Spinal cord (tissue), 10 donors: Measurements from ENCODE around the gene HEBP1. TPM values are rescaled to one million over a fixed set of nuclear protein-coding genes. Genes with fewer than 3 reads are reported as not detected.
"Not testable (repeated sequence)": the region's sequence is repeated elsewhere in the genome, so short reads cannot be mapped to it uniquely, and the experiment has no call there.

Experiments
- DNase-seq, 6 donors: peaks; one replicate each; pipeline versions ENCODE4 v3.0.0 to v3.0.0-alpha.2; 2013 to 2015; ENCODE audit warnings: low spot score in 6 of 6, low read depth in 4 of 6
- H3K27ac ChIP-seq: one replicate; pipeline ENCODE4 v1.5.1; 2013; ENCODE audit warnings: low read depth, low read length, control low read depth
- H3K27me3 ChIP-seq: one replicate; pipeline ENCODE4 v1.6.1; 2013; ENCODE audit warnings: low read length; ENCODE audit not compliant: control insufficient read depth, insufficient read depth
- H3K36me3 ChIP-seq: one replicate; pipeline ENCODE4 v1.6.1; 2013; ENCODE audit warnings: low read length; ENCODE audit not compliant: control insufficient read depth, insufficient read depth
- H3K4me1 ChIP-seq: one replicate; pipeline ENCODE4 v1.6.1; 2013; ENCODE audit warnings: low read length; ENCODE audit not compliant: control insufficient read depth, insufficient read depth
- H3K4me3 ChIP-seq: one replicate; pipeline ENCODE4 v1.5.1; 2013; ENCODE audit warnings: low read depth, low read length, control low read depth
- H3K9me3 ChIP-seq: one replicate; pipeline ENCODE4 v1.6.1; 2013; ENCODE audit warnings: low read length; ENCODE audit not compliant: control insufficient read depth, insufficient read depth
- WGBS: methylation state at CpG from one replicate; pipeline ENCODE4 v1.1.5; 2013; ENCODE audit warnings: missing lambda C conversion rate; ENCODE audit not compliant: insufficient coverage; 5-methylcytosine and 5-hydroxymethylcytosine counted together
- polyA plus RNA-seq, 2 donors: library from polyadenylated mRNA; unstranded; fragments of 120-200 nt; gene quantifications; one replicate each; pipeline ENCODE4 v1.2.1, GENCODE V29; 2013; ENCODE audit not compliant: insufficient read length in 2 of 2
- total RNA-seq, 2 donors: library from RNA; depleted of rRNA in 1 of 2; stranded (reverse); fragments of 120-200 nt in 1 of 2; fragments of >200 nt in 1 of 2; gene quantifications; one replicate each; pipeline versions ENCODE4 v1.2.3 to v1.2.4, GENCODE V29; 2013 to 2014
- donor health status: healthy.

The HEBP1 gene
- total and polyA plus RNA-seq, 4 donors, result 16.8 to 39.4 (median 24.8) TPM

DNA sequence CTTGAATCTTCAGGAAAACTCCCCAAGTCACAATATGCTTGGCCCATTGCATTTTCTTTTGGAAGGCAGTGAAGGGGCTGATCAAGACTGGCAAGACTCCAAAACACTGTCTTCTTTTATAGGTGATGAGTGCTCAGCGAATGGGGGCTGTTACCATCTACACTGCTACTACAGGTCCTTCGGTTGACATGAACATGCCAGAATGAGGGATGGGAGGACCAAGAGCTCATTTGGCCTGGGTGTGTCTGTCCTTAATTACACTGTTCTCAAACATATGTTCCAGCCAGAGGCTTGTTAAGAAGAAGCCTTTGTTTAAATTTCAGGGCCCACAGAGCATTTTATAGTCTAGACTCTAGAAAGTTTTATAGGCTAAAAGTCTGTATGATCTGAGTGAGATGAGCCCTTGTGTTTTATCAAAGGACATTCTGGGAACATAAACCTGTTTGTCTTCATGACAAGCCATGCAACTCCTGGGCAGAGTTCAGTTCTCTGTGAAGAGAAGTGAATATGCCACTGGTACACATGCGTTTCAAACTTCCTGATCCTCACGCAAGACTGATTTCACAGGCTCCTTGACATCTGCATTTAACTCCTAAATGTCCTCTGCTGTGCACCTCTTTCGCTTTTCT is 39.4 kb upstream of the HEBP1 start:
- 32% methylated on average over 3 of the region's 5 CpGs for WGBS
- no peaks in the 10 kb centered on the region for H3K36me3 ChIP-seq
- H3K4me1 ChIP-seq, result no peaks in the 10 kb centered on the region
- H3K27ac ChIP-seq, result no peak overlapping the region
- DNase-seq, result peak in 1 of 6 donors; percentile 9
- no peaks in the 10 kb centered on the region for H3K9me3 ChIP-seq
- H3K27me3 ChIP-seq, result no peaks in the 10 kb centered on the region
- H3K4me3 ChIP-seq, result no peak overlapping the region

GRCh38 chr12:13038491-13039161 is 38.6 kb upstream of the HEBP1 start:
- no peak overlapping the region for H3K27ac ChIP-seq
- no peak overlapping the region for H3K4me3 ChIP-seq
- whole genome bisulfite sequencing, result 84% methylated on average over 3 of the region's 4 CpGs
- H3K36me3 ChIP-seq, result no peaks in the 10 kb centered on the region
- H3K27me3 ChIP-seq, result no peaks in the 10 kb centered on the region
- no peaks in the 10 kb centered on the region for H3K4me1 ChIP-seq
- H3K9me3 ChIP-seq, result no peaks in the 10 kb centered on the region
- no peak for DNase-seq

GRCh38 chr12:13036881-13037280 is 36.8 kb upstream of the HEBP1 start:
- no peak overlapping the region for H3K27ac ChIP-seq
- WGBS, result 94% methylated on average over 2 of the region's 3 CpGs
- H3K4me3 ChIP-seq, result no peak overlapping the region
- H3K27me3 ChIP-seq, result no peaks in the 10 kb centered on the region
- H3K9me3 ChIP-seq, result no peaks in the 10 kb centered on the region
- no peaks in the 10 kb centered on the region for H3K4me1 ChIP-seq
- H3K36me3 ChIP-seq, result no peaks in the 10 kb centered on the region
- DNase-seq, result no peak

DNA sequence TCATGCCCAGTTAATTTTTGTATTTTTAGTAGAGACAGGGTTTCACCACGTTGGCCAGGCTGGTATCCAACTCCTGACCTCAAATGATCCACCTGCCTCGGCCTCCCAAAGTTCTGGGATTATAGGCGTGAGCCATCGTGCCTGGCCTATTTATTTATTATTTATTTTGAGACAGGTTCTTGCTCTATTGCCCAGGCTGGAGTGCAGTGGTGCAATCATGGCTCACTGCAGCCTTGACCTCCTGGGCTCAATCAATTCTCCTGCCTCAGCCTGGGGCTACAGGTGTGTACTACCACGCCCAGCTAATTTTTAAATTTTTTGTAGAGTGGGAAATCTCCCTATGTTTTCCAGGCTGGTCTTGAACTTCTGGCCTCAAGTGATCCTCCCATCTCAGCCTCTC is 35.3 kb upstream of the HEBP1 start:
- not testable (repeated sequence) for H3K9me3 ChIP-seq, H3K27ac ChIP-seq, DNase-seq, H3K4me3 ChIP-seq, H3K4me1 ChIP-seq, H3K36me3 ChIP-seq, H3K27me3 ChIP-seq
- WGBS, result 75% methylated on average over 2 of the region's 5 CpGs

- WGBS, result 100% methylated on average over 4 of the region's 5 CpGs
- Histone ChIP-seq H3K27ac (no peak overlapping the region), H3K27me3 (no peaks in the 10 kb centered on the region), H3K9me3 (no peaks in the 10 kb centered on the region), H3K4me3 (no peak overlapping the region), H3K4me1 (no peaks in the 10 kb centered on the region), H3K36me3 (no peaks in the 10 kb centered on the region)
- no peak for DNase-seq
Observed at GRCh38 chr12:13033476-13033875, 33.4 kb upstream of the HEBP1 start.

DNA sequence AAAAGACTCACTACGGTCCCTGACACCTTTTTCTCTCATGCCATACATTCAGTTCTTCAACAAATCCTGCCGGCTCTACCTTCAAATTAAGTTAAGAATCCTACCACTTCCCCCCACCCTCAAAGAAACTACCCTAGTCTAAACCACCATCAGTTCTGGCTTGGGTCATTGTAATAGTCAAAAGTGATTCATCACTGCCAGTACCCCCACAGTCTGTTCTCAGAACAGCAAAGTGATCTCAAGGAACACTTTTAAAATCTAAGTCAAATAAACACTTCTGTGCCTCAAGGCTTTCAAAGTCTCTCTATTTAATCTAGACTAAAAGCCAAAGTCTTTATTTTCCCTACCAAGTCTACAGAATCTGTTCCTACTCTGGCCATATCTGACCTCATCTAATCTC is 32.1 kb upstream of the HEBP1 start:
- Histone ChIP-seq H3K36me3 (no peaks in the 10 kb centered on the region), H3K9me3 (no peaks in the 10 kb centered on the region), H3K4me3 (no peak overlapping the region), H3K27ac (no peak overlapping the region), H3K27me3 (no peaks in the 10 kb centered on the region), H3K4me1 (no peaks in the 10 kb centered on the region)
- no peak for DNase-seq
- 100% methylated on average over 2 of the region's 2 CpGs for WGBS

DNA sequence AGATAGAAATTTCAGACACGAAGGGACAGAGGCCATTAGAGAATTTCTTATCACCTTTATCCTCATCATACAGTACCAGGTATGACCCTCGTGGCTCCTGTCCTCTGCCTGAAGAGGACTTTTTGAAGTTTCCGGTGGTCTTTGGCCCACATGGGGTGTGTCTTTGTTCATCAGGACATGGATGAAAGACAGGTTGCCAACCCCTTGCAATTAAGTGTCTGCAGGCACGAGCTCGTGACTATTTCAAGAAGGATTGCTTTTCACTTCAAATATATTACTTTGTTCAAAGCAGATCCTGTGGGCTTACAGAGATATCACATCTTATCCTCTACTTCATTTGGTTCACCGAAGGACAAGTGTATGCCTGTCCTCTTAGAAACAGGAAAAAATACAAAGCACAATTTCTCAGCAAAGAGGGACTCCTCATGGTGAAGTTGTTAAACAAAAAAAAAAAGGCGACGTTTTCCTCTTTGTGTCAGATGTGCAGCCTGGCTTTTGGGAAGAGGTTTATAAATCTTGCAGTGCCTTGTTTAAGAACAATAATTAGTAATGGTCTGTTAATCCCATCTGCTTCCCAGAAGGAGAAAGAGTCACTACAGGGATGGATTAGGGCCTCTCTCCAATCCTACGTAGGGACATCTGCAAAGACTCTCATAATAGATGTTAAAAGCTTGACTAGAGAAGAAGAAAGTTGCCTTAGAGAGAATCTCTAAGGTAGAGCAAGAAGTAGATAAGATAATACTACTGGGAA is 30.7 kb upstream of the HEBP1 start:
- Histone ChIP-seq H3K27ac (no peak overlapping the region), H3K4me1 (no peaks in the 10 kb centered on the region), H3K4me3 (no peak overlapping the region), H3K9me3 (no peaks in the 10 kb centered on the region), H3K27me3 (no peaks in the 10 kb centered on the region), H3K36me3 (no peaks in the 10 kb centered on the region)
- DNase-seq, result peak in 1 of 6 donors; percentile 66
- WGBS, result 0% methylated on average over 2 of the region's 9 CpGs

DNA sequence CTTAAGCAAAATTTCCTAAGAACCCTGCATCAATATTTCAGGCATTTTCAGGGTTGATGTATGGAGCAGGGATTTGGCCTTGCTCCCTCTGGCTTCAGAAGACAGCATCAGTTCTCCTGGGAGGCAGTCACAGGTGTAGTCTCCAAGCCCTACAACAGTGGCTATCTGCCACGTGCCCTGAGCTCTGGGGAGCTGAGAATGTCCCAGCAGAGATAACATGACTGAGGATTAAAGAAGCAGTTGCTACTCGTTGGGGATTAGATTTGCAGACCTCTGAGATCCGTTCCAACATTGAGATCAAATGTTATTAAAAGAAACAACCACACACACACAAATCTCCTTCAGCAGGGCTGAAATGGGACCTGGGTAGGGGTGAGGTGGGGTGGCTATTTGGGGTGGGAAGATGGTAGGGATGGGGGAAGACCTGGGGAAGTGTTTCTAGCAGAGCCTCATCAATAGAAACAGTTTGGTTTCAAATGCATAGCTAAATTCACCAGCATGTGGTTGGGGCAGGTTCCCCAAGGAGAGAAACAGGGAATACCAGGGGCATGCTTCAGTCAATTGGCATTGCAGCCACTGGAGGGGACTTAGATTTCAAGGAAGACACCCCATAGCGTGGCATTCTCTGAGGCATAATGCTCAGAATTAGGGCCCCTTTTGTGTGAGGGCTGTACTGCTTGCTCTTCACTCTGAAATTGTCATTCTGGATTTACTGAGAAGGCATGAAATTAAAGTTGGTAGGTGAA is 28.9 kb upstream of the HEBP1 start:
- no peak overlapping the region for H3K27ac ChIP-seq
- H3K4me1 ChIP-seq, result no peaks in the 10 kb centered on the region
- 90% methylated on average over 2 of the region's 4 CpGs for WGBS
- no peaks in the 10 kb centered on the region for H3K36me3 ChIP-seq
- H3K9me3 ChIP-seq, result no peaks in the 10 kb centered on the region
- no peak for DNase-seq
- H3K4me3 ChIP-seq, result no peak overlapping the region
- H3K27me3 ChIP-seq, result no peaks in the 10 kb centered on the region

- DNase-seq, result no peak
- no peaks in the 10 kb centered on the region for H3K9me3 ChIP-seq
- no peaks in the 10 kb centered on the region for H3K36me3 ChIP-seq
- H3K4me1 ChIP-seq, result no peaks in the 10 kb centered on the region
- H3K27me3 ChIP-seq, result no peaks in the 10 kb centered on the region
- H3K4me3 ChIP-seq, result no peak overlapping the region
- H3K27ac ChIP-seq, result no peak overlapping the region
Observed at GRCh38 chr12:13027508-13027907, 27.4 kb upstream of the HEBP1 start.
